ACC112 (cell line): ENCODE results near the gene SLC25A11.

Experiments
- H2AFZ ChIP-seq: fragments of 200-600 bp; sonication (generic); one replicate; pipeline ENCODE4 v1.6.0; 2017; ENCODE audit warnings: antibody characterized with exemption, low read length; ENCODE audit not compliant: unreplicated experiment
- H3K27ac ChIP-seq: fragments of 200-600 bp; sonication (generic); 2 replicates; pipeline ENCODE4 v1.5.1; 2014; ENCODE audit warnings: low read depth, mild to moderate bottlenecking, antibody characterized with exemption, low read length, moderate library complexity
- H3K27me3 ChIP-seq: fragments of 200-600 bp; sonication (generic); 2 replicates; pipeline ENCODE4 v1.6.1; 2014; ENCODE audit warnings: mild to moderate bottlenecking, antibody characterized with exemption, low read length, moderate library complexity, mixed read lengths; ENCODE audit not compliant: insufficient read depth
- H3K36me3 ChIP-seq: fragments of 200-600 bp; sonication (generic); 2 replicates; pipeline ENCODE4 v1.6.1; 2016; ENCODE audit warnings: mild to moderate bottlenecking, antibody characterized with exemption, low read length, moderate library complexity, mixed read lengths; ENCODE audit not compliant: insufficient read depth
- H3K4me1 ChIP-seq: fragments of 200-600 bp; sonication (generic); one replicate; pipeline ENCODE4 v1.6.1; 2016; ENCODE audit warnings: low read length, mixed read lengths; ENCODE audit not compliant: insufficient read depth, unreplicated experiment, control insufficient read depth
- H3K4me3 ChIP-seq: fragments of 200-600 bp; sonication (generic); 2 replicates; pipeline ENCODE4 v1.5.1; 2014; ENCODE audit warnings: mild to moderate bottlenecking, low read depth, low read length
- H3K79me2 ChIP-seq: fragments of 200-600 bp; sonication (generic); one replicate; pipeline ENCODE4 v1.6.0; 2016; ENCODE audit warnings: low read length; ENCODE audit not compliant: control insufficient read depth, unreplicated experiment, insufficient read depth

The SLC25A11 gene

GRCh38 chr17:4944163-4944553, 4.3 kb upstream of the SLC25A11 start:
- peaks cover 16% of the 10 kb centered on the region; the same call in 1 of the 2 replicates for H3K36me3 ChIP-seq
- H3K4me3 ChIP-seq: no peak overlapping the region
- H2AFZ ChIP-seq: no peak overlapping the region
- H3K4me1 ChIP-seq: peaks cover 45% of the 10 kb centered on the region
- no peaks in the 10 kb centered on the region for H3K27me3 ChIP-seq
- peaks cover 76% of the 10 kb centered on the region for H3K79me2 ChIP-seq
- peak overlapping the region; percentile 63 for H3K27ac ChIP-seq

DNA sequence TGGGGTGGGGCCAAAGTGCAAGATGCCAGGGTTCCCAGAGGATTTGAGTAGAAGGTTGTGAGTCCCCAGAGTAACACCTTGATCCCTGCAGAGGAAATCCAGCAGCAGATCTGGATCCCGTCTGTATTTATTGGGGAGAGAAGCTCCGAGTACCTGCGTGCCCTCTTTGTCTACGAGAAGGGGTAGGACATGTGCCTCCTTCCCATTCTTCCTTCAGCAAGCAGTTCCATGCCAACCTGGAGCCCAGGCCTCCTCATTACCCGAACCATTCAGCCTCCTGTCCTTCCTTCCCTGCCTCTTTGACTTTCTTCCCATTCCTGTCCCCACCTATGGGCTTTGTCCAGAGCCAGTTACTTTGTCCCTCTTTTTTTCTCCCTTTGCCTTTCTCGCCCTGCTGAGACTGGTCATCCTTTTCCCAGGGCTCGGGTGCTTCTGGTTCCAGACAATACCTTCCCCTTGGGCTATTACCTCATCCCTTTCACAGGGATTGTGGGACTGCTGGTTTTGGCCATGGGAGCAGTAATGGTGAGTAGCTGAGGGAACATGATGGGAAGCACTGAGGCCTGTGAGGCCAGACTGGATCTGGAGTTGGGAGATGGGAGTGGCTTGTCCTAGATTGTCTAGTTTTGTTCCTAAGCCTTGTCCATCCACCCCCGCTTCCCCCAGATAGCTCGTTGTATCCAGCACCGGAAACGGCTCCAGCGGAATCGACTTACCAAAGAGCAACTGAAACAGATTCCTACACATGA, 3.1 kb upstream of the SLC25A11 start:
- no peaks in the 10 kb centered on the region for H3K27me3 ChIP-seq
- H3K27ac ChIP-seq: peak overlapping the region; percentile 25; the same call in 1 of the 2 replicates
- H3K4me3 ChIP-seq: no peak overlapping the region
- H3K4me1 ChIP-seq: peaks cover 54% of the 10 kb centered on the region
- peaks cover 84% of the 10 kb centered on the region for H3K79me2 ChIP-seq
- peaks cover 15% of the 10 kb centered on the region; the same call in 1 of the 2 replicates for H3K36me3 ChIP-seq
- H2AFZ ChIP-seq: no peak overlapping the region

DNA sequence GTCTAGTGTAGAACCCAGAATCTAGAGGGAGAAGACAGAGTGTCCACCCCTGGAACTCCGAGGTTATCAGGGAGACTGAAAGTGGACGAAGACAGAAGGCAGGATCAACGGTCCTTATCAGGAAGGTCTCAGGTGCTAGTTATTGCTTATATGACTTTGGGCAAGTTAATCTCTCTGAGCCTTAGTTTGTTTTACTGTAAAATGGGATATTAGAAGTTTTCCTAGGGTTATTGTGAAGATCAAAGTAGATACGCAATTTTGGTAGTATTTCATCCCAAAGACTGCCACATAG, 1.4 kb upstream of the SLC25A11 start:
- Histone ChIP-seq H3K36me3 (peaks cover 3% of the 10 kb centered on the region; the same call in 1 of the 2 replicates), H3K27me3 (no peaks in the 10 kb centered on the region), H3K79me2 (peaks cover 69% of the 10 kb centered on the region), H3K27ac (peak overlapping the region; percentile 89), H2AFZ (no peak overlapping the region), H3K4me3 (peak overlapping the region; percentile 87), H3K4me1 (peaks cover 52% of the 10 kb centered on the region)

DNA sequence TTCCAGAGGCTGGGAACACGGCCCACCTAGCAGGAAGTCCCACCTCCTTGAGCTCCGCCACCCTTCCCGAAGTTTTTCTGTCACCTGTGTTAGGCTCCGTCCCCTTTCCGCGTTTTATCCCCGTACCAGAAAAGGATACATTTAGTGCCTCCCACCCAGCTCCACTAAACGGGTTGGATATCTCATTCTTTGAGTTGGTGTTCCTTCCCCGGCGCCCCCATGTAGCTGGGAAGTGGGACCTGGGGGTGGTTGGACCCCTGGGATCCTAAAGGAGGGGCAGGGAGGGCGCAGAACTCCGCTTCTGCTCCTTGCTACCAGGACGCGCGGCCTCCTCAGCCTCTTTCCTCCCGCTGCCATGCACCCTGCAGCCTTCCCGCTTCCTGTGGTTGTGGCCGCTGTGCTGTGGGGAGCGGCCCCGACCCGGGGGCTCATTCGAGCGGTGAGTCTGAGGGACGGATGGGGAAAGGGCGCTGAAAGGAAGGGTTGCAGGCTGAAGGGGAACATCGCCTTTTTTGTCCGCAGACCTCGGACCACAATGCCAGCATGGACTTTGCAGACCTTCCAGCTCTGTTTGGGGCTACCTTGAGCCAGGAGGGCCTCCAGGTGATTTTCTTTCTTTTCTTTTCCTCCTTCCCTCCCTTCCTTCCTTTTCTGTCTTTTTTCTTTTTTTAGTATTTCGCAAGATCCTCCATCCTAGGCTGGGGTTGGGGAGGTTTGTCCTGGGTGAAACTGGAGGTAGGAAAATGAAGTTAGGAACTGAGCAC, 891 bp upstream of the SLC25A11 start:
- Histone ChIP-seq H3K79me2 (peaks cover 64% of the 10 kb centered on the region), H3K27me3 (no peaks in the 10 kb centered on the region), H3K27ac (peak overlapping the region; percentile 89), H2AFZ (peak overlapping the region; percentile 18), H3K4me3 (peak overlapping the region; percentile 87), H3K36me3 (no peaks in the 10 kb centered on the region; the same call in 1 of the 2 replicates), H3K4me1 (peaks cover 48% of the 10 kb centered on the region)

DNA sequence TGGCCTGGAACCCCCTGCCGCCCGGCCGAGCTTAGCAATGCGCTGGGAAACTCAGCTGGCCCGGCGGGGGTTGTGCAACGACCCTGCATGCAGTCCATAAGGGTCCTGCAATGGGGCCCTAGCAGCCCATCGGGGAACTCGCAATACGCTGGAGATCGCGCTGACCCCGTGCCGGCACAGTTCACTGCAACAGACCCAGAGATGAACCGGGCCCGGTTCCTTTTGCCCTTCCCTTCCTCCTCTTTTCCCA, 375 bp downstream of the SLC25A11 start:
- Histone ChIP-seq H3K27ac (peak overlapping the region; percentile 89), H3K4me3 (peak overlapping the region; percentile 87), H3K79me2 (peaks cover 53% of the 10 kb centered on the region), H3K36me3 (no peaks in the 10 kb centered on the region), H3K4me1 (peaks cover 39% of the 10 kb centered on the region), H2AFZ (peak overlapping the region; percentile 82), H3K27me3 (no peaks in the 10 kb centered on the region)

DNA sequence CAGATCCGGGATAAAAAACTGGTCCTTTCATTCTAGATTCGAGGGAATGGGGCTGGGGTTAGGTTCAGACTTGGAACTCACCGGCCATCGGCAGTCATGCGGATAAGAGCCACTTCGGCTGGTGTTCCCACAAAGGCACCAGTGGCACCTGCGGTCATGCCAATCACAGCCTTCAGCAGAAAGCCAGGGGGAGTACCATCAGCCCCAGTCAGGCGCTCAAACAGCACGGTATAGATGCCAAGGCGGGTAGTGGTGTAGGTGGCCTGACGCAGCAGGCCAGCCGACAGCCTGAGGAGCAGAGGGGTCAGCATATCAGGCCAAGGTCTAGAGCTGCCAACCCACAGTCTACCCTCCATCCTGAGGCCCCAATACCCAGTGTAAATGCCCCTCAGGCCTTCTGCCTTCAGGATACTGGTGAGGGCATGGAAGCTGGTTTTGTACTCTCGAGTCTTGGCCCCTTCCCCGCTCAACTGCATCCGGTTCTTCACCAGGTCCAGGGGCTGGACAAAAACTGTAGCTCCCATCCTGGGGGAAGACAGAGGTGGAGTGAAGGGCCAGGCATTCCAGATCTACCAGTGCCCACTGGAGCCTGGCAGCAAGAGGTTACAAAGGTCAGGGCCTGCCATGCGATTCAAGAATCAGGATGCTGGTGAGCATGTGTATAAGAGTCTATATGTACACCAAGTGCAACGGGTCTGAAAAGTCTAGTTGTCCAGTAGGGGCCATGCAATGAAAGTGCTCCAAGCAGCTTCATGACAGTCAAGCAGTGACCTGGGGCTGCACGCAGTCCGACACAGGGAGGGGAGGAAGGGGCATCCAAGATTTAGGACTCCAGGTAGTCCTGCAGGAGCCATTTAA, 929 bp downstream of the SLC25A11 start:
- H3K4me3 ChIP-seq: peak overlapping the region; percentile 87
- H2AFZ ChIP-seq: peak overlapping the region; percentile 82
- no peaks in the 10 kb centered on the region for H3K36me3 ChIP-seq
- H3K79me2 ChIP-seq: peaks cover 47% of the 10 kb centered on the region
- peak overlapping the region; percentile 89; the same call in 1 of the 2 replicates for H3K27ac ChIP-seq
- H3K4me1 ChIP-seq: peaks cover 39% of the 10 kb centered on the region
- no peaks in the 10 kb centered on the region for H3K27me3 ChIP-seq

DNA sequence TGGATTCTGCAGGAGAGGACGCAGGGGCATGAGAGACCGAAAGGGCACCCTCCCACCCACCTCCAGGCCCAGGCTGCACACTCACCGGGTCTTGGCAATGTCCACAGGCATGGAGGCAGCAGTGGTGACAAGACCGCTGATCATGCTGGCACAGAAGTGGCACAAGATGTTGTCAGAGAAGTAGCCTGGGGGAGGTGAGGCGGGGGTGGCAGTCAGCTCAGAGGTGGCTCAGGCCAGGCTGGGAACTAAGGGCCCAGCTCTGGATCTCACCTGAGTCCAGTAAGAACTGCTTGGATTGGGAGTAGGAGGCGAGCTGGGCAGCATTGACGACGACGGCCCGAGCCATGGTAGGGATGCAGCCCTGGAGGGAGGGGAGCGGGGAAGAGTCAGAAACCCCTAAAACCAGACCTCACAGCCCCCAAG, 1.8 kb downstream of the SLC25A11 start:
- Histone ChIP-seq H3K79me2 (peaks cover 40% of the 10 kb centered on the region), H2AFZ (no peak overlapping the region), H3K4me1 (peaks cover 36% of the 10 kb centered on the region), H3K4me3 (peak overlapping the region; percentile 87; the same call in 1 of the 2 replicates), H3K27ac (no peak overlapping the region), H3K36me3 (no peaks in the 10 kb centered on the region), H3K27me3 (no peaks in the 10 kb centered on the region)

GRCh38 chr17:4937553-4937952, 2.3 kb downstream of the SLC25A11 start:
- Histone ChIP-seq H3K27ac (no peak overlapping the region), H3K79me2 (peaks cover 35% of the 10 kb centered on the region)

GRCh38 chr17:4936436-4936835, 3.4 kb downstream of the SLC25A11 start:
- H3K36me3 ChIP-seq: no peaks in the 10 kb centered on the region
- no peak overlapping the region for H3K4me3 ChIP-seq
- no peaks in the 10 kb centered on the region for H3K27me3 ChIP-seq
- H3K4me1 ChIP-seq: peaks cover 20% of the 10 kb centered on the region
- peaks cover 25% of the 10 kb centered on the region for H3K79me2 ChIP-seq
- H2AFZ ChIP-seq: no peak overlapping the region
- H3K27ac ChIP-seq: no peak overlapping the region

More at GRCh38 chr17:4937553-4937952, 2.3 kb downstream of the SLC25A11 start:
- Histone ChIP-seq H3K4me1 (peaks cover 31% of the 10 kb centered on the region), H3K4me3 (no peak overlapping the region), H3K36me3 (no peaks in the 10 kb centered on the region), H2AFZ (no peak overlapping the region), H3K27me3 (no peaks in the 10 kb centered on the region)

DNA sequence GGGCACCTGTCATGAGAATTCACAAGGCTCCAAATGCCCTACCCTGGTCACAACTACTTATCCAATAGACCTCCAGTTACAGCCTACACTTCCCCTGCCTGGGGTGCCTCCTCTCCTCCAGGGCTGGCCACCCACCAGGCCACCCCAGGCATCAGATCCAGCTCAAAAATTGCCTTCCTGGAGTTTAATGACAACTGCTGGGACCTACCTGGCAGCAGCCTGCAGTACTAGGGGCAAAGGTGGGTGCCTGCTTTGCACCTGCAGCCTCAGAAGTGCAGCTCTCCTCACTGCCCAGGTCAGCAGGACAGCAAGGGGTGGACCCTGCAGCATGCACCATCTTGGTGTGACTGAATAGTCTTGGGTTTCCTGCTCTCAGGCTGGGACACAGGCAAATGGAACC, 4.2 kb downstream of the SLC25A11 start:
- H3K27me3 ChIP-seq: no peaks in the 10 kb centered on the region
- H3K27ac ChIP-seq: no peak overlapping the region
- H2AFZ ChIP-seq: no peak overlapping the region
- peaks cover 3% of the 10 kb centered on the region; the same call in 1 of the 2 replicates for H3K36me3 ChIP-seq
- H3K4me1 ChIP-seq: peaks cover 18% of the 10 kb centered on the region
- H3K79me2 ChIP-seq: peaks cover 17% of the 10 kb centered on the region
- H3K4me3 ChIP-seq: no peak overlapping the region
